A549 (cell line): Measurements from ENCODE around the gene UBE2D1.
A peak's percentile ranks its signal among the peaks of the same experiment; 100 is the strongest.

ENCODE experiments used
- CEBPB ChIP-seq, 2 experiments: fragments of >200 bp in 1 of 2; sonication (Bioruptor Twin) in 1 of 2; formaldehyde crosslinking in 1 of 2; IDR thresholded peaks; 2 replicates each; pipeline ENCODE4 v1.6.1; 2012 to 2016
- CHD2 ChIP-seq: fragments of 150-350 bp; IDR thresholded peaks from 2 replicates; pipeline ENCODE4 v1.6.1; 2014; ENCODE audit warnings: low read length; ENCODE audit not compliant: partially characterized antibody
- CTCF ChIP-seq: fragments of >200 bp; sonication (Bioruptor Twin); formaldehyde crosslinking; IDR thresholded peaks from 3 replicates; pipeline ENCODE4 v1.5.1; 2016
- EP300 ChIP-seq, 2 experiments: fragments of >200 bp; sonication (Bioruptor Twin); formaldehyde crosslinking; IDR thresholded peaks; 2 replicates in 1 of 2; 3 replicates in 1 of 2; pipeline ENCODE4 v1.6.1; 2016 to 2017
- ESRRA ChIP-seq: fragments of 150-350 bp; IDR thresholded peaks from 2 replicates; pipeline ENCODE4 v1.6.1; 2014; ENCODE audit warnings: mild to moderate bottlenecking, low read length, borderline replicate concordance
- POLR2A ChIP-seq: IDR thresholded peaks from 2 replicates; pipeline ENCODE4 v1.6.1; 2012; ENCODE audit warnings: mild to moderate bottlenecking, low read length

- TF ChIP-seq CTCF (peak; percentile 18; the same call in 1 of the 3 replicates), ESRRA (no peak), POLR2A (no peak), CHD2 (no peak), CEBPB (IDR thresholded peaks at IDR 0.05) (no peak), EP300 (IDR thresholded peaks at IDR 0.05) (no peak)
Measured at GRCh38 chr10:58319599-58319998, 15.2 kb upstream of the UBE2D1 start.
